RWPE2 (cell line): ENCODE data around the gene MTFP1.

Experiments used
- ATAC-seq: fragments of 200-7000 bp; cut with Tn5 transposase; 3 replicates; pipeline ENCODE4 v1.9.1; 2021; ENCODE audit warnings: low read depth
- DNase-seq: peaks from one replicate; pipeline ENCODE4 v3.0.0-alpha.2; 2020; ENCODE audit warnings: low spot score
- H3K27ac ChIP-seq: fragments of 450-650 bp; 2 replicates; pipeline ENCODE4 v1.5.1; 2017; ENCODE audit warnings: mild to moderate bottlenecking; ENCODE audit not compliant: poor library complexity, severe bottlenecking
- H3K27me3 ChIP-seq: fragments of 250-450 bp; sonication (Bioruptor Pico); 2 replicates; pipeline ENCODE4 v1.5.1; 2021; ENCODE audit warnings: mild to moderate bottlenecking, moderate library complexity; ENCODE audit not compliant: insufficient read depth, poor library complexity, severe bottlenecking
- H3K36me3 ChIP-seq: fragments of 250-450 bp; sonication (Bioruptor Pico); 2 replicates; pipeline ENCODE4 v1.5.1; 2020; ENCODE audit warnings: low read depth, mild to moderate bottlenecking, moderate library complexity
- H3K4me1 ChIP-seq: fragments of 250-450 bp; sonication (Bioruptor Pico); 2 replicates; pipeline ENCODE4 v1.5.1; 2021; ENCODE audit warnings: mild to moderate bottlenecking, moderate library complexity; ENCODE audit not compliant: insufficient read depth, poor library complexity, severe bottlenecking
- H3K4me3 ChIP-seq: fragments of 250-450 bp; sonication (Bioruptor Pico); 2 replicates; pipeline ENCODE4 v1.5.1; 2021; ENCODE audit warnings: mild to moderate bottlenecking, moderate library complexity; ENCODE audit not compliant: severe bottlenecking
- H3K9me3 ChIP-seq: fragments of 250-450 bp; sonication (Bioruptor Pico); 2 replicates; pipeline ENCODE4 v1.5.1; 2021; ENCODE audit warnings: mild to moderate bottlenecking, moderate library complexity; ENCODE audit not compliant: severe bottlenecking
- CTCF ChIP-seq: fragments of 450-650 bp; IDR thresholded peaks from one replicate; pipeline ENCODE4 v1.5.1; 2017; ENCODE audit warnings: mild to moderate bottlenecking, moderate library complexity; ENCODE audit not compliant: poor library complexity, severe bottlenecking

Gene MTFP1

GRCh38 chr22:30439226-30439625 lies 13.7 kb downstream of the MTFP1 start:
- TF ChIP-seq CTCF: no peak
- Histone ChIP-seq H3K27ac (no peak overlapping the region), H3K4me1 (no peaks in the 10 kb centered on the region), H3K36me3 (no peaks in the 10 kb centered on the region), H3K4me3 (no peak overlapping the region), H3K27me3 (no peaks in the 10 kb centered on the region), H3K9me3 (no peaks in the 10 kb centered on the region)
- ATAC-seq (no peak), DNase-seq (no peak)

- TF ChIP-seq CTCF: no peak
- H3K4me3 ChIP-seq: no peak overlapping the region
- H3K27ac ChIP-seq: no peak overlapping the region
- no peaks in the 10 kb centered on the region for H3K36me3 ChIP-seq
- ATAC-seq (no peak), DNase-seq (no peak)
- no peaks in the 10 kb centered on the region for H3K4me1 ChIP-seq
- no peaks in the 10 kb centered on the region for H3K27me3 ChIP-seq
- no peaks in the 10 kb centered on the region for H3K9me3 ChIP-seq
Observed at GRCh38 chr22:30439836-30440235, 14.3 kb downstream of the MTFP1 start.

- Histone ChIP-seq H3K27ac (no peak overlapping the region), H3K9me3 (no peaks in the 10 kb centered on the region), H3K4me3 (no peak overlapping the region), H3K4me1 (no peaks in the 10 kb centered on the region), H3K27me3 (no peaks in the 10 kb centered on the region), H3K36me3 (no peaks in the 10 kb centered on the region)
- no peak for TF ChIP-seq CTCF
- no peak for ATAC-seq
- no peak for DNase-seq
Observed at GRCh38 chr22:30441088-30441487, 15.5 kb downstream of the MTFP1 start.

- peak; percentile 86 for TF ChIP-seq CTCF
- no peaks in the 10 kb centered on the region for H3K4me1 ChIP-seq
- H3K27ac ChIP-seq: no peak overlapping the region
- H3K36me3 ChIP-seq: no peaks in the 10 kb centered on the region
- no peaks in the 10 kb centered on the region for H3K27me3 ChIP-seq
- H3K4me3 ChIP-seq: no peak overlapping the region
- ATAC-seq (peak; percentile 59), DNase-seq (no peak)
- no peaks in the 10 kb centered on the region for H3K9me3 ChIP-seq
Observed at GRCh38 chr22:30444632-30445437, 19.3 kb downstream of the MTFP1 start.
